Femur (tissue), 1 donor: ENCODE data around the gene PCDH15.

ENCODE experiments used
- DNase-seq: peaks from one replicate; pipeline ENCODE4 v3.0.0-alpha.2; 2017

Gene PCDH15

GRCh38 chr10:53839440-53840039, 961.5 kb downstream of the PCDH15 start:
- DNase-seq: no peak

GRCh38 chr10:53836638-53837037, 964.4 kb downstream of the PCDH15 start:
- DNase-seq: no peak

- DNase-seq: no peak
These were observed 967.1 kb downstream of the PCDH15 start for GRCh38 chr10:53833908-53834307.

GRCh38 chr10:53827261-53827660, 973.8 kb downstream of the PCDH15 start:
- DNase-seq: no peak

- DNase-seq: no peak
These were observed 992.2 kb downstream of the PCDH15 start for GRCh38 chr10:53808677-53809372.

- DNase-seq: no peak
These were observed 1014.7 kb downstream of the PCDH15 start for GRCh38 chr10:53786236-53786900.

GRCh38 chr10:53771701-53772100, 1029.3 kb downstream of the PCDH15 start:
- no peak for DNase-seq

- DNase-seq: no peak
These were observed 1030.1 kb downstream of the PCDH15 start for GRCh38 chr10:53770903-53771302.

GRCh38 chr10:53765311-53765710, 1035.7 kb downstream of the PCDH15 start:
- no peak for DNase-seq

GRCh38 chr10:53754596-53755250, 1046.3 kb downstream of the PCDH15 start:
- DNase-seq: no peak
